GM21737 (cell line): ENCODE results near the gene LPAR1.

Source experiments
- ATAC-seq: cut with Tn5 transposase; IDR thresholded peaks from one replicate; pipeline ENCODE4 v1.9.1; 2021; ENCODE audit warnings: mild to moderate bottlenecking, moderate library complexity; ENCODE audit not compliant: unreplicated experiment

The LPAR1 gene

DNA sequence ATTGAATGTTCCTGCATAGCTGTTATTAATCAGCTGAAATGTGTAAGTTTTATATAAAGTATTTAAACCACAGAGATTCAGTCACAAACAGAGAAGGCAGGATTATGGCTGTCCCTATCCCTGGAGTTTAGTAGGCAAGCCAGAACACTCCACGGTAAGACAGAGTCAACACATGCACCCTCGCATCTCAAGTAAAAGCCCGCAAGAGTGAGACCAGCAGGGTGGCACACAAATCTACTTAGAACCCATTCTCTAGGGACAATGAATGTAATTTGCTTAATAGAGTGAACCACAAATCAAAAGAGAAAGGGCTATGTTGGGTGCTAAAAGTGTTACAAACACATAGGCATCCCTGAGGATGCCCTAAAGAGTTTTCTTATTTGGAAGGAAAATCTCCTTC lies 35.1 kb downstream of the LPAR1 start:
- no peak for ATAC-seq

DNA sequence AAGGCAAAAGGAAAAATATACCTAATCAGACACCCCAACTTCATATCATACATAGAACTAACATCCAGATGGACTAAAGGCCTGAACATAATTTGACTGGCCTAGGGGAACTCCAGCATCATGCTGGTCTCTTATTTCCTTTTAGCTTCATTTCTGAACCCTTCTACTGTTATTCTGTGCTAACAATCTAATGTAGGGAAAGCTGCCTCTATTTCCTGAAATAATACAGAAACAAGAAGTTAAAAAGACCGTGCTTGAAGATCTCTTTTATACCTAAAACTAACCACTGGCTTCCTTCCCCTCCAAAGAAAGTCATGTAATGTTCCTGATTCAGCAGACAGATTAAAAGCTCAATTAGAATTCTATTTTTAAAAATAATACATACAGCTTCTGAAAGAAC lies 36.7 kb downstream of the LPAR1 start:
- no peak for ATAC-seq

DNA sequence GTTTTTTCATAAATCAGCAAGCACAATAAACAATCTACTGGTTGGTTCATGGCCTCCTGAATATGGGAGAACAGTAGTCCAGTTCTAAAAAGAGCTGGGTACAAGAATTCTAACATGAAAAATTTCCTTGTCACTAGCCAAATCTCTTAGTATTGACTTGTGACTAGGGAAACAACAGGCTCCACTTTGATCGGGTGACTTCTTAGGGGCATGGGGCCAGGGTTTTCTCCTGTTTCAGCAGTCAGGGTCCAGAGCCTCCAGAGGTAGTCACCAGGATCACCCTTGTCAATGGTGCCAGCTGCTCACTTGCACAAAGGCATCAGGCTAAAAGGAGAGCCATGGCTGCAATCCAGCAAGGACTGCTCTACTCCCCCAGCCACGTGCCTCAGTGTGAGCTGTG lies 38.1 kb downstream of the LPAR1 start:
- ATAC-seq = no peak

DNA sequence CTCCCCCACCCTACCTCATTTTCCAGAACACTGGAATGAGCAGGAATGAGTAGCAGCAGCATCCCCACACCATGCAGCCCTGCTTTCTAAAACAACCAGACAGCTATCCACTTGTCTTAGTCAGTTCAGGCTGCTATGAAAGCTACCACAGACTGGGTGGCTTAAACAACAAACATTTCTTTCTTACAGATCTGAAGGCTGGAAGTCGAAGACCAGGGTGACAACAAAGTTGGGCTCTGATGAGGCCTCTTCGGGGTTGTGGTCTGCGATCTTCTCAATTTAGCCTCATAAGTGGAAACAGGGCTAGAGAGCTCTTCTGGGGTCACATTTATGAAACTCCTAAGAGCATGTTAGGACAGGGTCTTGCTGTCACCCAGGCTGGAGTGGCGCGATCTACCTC lies 38.9 kb downstream of the LPAR1 start:
- no peak for ATAC-seq

DNA sequence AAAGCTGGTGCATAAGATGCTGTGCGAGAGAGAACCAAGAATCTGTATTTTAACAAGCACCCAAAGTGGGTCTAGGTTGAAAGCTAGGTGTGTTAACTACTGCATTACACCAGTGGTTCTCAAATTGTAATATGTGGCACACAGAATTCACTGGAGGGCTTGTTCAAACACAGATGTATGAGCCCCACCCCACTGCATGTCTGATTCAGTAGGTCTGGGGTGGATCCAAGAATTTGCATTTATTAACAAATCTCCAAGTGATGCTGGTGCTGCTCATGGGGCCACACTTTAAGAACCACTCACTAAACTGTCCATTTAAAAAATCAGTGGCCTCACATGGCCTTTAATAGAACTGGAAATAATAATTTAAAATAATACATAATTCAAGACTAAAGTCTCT lies 40.4 kb downstream of the LPAR1 start:
- no peak for ATAC-seq

DNA sequence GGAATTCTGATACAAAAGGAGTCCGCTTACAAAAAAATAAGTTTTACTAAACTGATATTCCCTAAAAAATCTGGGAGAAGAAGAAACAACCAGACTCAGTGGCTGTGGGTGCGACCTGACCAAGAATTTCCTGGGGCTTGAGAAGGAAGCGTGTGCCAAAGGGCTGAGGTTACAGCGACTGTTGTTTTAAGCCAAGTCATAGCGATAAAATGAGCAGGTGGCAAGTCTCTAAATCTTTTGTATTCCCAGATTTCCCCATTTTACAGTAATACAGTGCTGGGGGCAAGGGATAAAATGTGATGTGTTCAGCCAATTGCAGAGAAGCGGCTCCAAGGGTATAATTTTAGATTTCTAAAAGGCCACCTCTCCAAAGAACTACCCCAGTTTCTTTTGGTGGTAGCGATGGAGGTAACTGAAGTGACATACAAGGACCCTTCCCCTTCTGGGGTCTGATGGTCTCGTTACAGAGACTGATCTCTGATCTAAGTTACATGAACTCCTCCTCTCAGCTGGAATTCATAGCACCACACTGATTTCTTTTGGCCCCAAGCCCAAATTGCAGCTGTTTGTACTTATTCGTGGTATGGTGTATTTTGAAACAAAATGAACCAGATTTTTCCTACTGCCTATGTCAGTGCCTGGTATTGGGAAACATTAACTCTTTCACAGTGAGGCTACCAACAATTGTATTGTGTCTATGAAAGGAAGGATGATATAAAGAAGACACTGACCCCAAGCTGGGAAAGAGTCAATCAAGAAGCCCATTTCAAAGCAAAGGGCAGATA lies 41.6 kb downstream of the LPAR1 start:
- no peak for ATAC-seq

DNA sequence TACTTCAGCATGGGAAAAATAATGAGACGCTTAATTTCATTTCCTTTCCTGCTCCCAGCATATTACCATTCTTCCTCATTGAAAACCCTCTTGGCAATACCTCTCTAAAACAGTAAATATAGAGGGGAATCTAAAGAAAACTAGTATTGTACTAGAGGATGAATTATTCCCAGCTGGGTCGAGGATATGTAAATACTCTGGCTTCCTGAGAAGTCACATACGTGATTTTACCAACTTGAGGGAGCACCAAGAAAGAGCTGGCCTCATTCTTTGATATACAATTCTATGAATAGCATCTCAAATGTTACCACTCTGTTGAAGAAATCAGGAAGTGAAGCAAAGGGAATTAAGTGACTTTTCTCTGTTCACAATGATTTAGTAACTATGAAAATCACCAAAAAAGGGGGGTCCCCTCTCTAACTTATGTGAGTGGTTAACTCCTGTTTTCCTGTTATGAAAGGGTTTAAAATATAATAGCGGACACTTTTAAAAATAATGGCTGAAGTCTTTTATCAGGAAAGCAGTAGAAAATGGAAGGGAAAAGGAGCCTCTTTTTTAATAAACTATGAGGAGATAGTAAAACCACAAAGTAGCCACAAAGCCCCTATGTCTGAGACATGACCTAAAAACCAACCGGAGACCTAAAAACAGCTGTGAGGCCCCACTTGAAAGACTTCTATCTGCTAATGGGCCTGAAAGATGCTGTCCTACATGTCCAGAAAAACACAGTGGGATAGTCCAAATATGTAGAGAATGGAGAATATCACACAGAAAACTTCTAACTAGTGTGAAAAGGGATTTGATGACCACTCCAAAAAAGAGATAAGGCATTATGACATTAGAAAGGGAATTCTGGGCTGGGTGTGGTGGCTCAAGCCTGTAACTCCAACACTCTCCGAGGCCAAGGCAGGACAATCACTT lies 42.6 kb downstream of the LPAR1 start:
- no peak for ATAC-seq

DNA sequence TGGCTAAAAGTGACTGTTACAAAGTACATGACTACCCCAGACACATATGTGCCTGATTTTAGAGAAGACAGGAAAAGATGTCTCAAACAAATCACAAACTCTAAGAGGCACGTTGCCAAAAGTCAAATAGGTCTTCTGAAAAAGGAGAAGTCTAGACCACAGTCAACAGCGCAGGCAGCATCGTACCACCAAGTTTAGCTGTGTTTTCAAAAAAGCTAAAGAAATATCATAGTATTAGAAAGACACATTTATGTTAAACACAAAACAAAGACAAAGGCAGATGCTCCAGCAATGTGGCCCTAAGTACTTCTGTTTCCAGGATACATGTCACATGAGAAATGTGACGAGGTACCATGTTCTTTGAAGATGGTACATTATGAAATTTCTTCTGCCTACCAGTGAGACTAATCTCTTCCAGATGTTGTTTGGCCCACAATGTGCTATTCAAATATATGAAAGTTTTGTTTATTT lies 43.5 kb downstream of the LPAR1 start:
- no peak for ATAC-seq

DNA sequence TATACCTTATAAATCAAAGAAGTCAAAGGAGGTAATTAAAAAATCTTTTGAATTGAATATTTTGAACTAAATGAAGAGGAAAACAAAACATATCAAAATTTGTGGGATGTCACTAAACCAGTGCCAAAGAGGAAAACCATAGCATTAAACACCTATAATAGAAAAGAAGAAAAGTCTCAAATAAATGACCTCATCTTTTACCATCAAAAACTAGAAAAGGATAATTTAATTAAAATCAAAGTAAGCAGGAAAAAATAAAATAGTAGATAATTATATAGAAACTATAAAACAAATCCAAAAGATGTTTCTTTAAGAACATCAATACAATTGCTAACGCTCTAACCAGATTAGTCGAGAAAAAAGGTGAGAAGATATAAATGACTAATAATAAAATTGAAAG lies 47.8 kb downstream of the LPAR1 start:
- no peak for ATAC-seq

DNA sequence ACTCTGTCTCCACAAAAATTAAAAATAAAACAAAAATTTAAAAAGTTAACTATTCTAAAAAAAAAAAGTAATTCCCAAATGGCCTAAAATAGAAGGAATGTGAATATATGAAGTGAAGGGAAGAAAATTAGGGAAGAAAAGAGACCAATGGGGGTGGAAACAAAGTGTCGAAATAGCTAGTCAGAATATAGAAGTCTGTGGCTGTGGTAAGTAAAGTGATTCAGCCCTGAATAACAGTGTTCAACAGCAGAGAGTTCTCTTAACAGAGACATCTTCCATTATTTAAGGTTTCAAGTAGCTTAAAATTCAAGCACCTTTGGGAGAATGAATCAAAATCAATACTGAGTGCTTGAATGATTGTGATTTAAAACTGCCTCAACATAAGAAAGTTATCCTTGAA lies 51.7 kb downstream of the LPAR1 start:
- no peak for ATAC-seq

DNA sequence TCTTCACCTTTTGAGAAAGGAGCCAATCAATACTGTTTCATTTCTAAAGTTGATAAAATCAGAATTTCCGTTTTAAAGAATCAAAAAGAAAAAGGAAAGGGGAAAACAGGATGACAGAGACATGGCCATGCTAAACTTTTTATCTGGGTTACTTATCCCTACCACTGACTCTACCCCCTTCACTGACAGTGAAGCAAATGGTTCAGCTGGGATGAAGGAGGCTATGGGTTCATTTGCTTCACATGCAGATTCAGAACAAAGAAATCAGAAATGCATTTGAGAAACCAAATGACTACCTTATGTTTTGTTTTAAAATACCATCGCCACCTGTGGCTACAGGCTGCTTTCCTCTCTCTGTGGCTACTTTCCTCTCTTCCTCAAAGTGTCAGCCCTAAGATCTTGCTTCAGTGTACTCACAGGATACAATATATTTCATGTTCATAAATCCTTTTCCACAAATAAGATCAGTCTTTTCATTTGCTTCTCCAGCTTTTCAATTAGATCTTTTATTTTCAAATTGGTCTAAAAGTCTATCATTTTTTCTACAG lies 53.3 kb downstream of the LPAR1 start:
- no peak for ATAC-seq

DNA sequence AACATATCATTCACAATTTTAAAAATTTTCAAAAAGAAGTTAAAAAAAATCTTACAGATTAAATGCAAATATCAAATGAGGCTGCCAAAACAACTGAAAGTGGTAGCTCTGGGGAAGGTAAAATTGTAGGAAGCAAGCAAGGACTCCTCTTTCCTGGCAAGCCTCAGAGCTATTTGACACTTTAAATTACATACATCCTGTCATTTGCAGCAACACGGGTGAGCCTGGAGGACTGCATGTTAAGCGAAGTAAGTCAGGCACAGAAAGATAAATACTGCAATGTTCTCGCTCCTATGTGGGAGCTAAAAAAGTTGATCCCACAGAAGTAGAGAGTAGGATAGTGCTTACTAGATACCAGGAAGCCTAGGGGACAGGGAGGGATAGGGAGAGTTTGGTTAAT lies 58.0 kb downstream of the LPAR1 start:
- ATAC-seq = no peak

DNA sequence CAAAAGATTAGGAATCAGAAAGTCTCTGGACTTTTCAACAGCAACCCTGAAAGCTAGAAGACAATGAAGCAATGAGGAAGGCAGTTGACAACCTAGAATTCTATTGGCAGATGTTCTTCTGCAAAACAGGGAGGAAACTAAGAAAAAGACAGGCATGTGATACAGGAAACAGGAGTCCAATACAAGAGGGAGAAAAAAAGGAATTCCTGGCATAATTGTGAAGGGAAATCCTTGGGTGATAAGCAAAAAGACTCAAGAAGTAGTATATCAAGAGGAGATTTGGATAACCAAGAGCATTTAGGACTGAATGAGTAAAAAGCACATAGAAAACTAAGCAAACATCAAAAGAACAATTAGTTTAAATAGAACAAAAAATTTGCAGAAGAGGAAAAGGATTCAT lies 58.6 kb downstream of the LPAR1 start:
- ATAC-seq = no peak

DNA sequence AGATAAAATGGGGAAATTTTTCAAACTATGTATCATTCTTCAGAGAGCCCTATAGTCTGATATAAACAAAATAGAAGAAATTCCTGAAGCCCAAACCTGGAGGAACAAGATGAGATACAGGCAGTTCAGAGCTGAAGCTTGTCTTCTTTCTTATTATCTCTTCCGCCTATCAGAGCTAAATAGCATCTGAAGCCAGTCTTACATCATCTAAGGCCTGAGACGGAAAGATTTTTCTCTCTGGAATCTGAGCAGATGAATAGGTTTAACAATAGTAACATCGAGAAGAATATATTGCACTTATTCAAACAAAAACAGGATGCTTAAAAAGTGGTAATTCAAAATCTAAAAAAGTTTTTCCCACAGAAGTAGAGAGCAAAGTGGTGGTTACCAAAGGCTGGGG lies 59.8 kb downstream of the LPAR1 start:
- ATAC-seq = no peak

DNA sequence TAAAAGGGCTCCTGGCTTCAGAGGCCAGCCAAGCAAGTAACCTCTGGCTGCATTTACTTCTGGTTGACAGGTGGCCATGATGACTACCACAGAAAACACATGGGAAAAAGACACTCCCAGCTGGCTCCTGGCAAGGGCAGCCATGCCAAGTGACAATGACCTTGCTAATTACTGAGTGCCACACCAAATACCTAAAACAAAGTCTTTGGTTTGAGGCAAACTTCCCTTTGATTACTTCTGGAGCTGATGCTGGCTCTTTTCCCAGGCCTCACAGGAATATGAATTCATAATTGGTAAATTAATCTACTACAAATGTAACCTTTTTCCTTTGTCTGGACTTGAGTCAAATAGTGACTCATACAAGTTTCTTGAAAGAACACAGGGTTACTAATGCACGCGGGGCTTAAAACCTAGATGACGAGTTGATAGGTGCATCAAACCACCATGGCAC lies 61.0 kb downstream of the LPAR1 start:
- ATAC-seq = no peak

DNA sequence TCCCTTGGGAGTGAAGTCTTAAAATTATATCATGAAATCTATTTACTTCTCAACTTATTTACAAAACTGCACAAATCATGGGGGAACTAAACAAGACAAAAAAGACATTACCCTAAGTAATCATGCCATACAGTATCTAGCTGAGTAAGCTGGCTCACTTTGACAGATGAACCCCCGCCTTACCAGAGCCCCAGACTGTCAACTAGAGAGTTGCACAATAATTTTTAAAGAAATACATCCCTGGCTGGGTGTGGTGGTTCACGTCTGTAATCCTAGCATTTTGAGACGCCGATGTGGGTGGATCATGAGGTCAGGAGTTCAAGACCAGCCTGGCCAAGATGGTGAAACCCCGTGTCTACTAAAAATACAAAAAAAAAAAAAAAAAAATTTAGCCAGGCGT lies 62.3 kb downstream of the LPAR1 start:
- no peak for ATAC-seq

DNA sequence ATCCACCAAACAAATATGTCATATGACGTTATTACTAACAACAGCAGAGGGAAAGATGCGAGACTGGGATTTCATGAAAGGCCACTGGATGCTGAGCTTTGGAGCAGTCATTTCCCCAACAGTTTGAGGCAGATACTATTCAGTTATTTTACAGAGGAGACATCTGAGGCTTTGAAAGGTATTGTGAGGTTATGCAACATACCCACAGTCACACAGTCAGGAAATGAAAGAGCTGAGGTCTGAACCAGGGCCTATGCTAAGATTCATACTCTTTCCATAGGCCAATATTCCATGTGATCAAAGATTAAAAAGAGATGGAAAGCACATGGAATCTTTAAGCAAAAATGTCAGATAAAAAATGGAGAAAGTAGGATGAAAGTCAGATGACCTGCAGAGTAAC lies 63.0 kb downstream of the LPAR1 start:
- ATAC-seq = no peak

DNA sequence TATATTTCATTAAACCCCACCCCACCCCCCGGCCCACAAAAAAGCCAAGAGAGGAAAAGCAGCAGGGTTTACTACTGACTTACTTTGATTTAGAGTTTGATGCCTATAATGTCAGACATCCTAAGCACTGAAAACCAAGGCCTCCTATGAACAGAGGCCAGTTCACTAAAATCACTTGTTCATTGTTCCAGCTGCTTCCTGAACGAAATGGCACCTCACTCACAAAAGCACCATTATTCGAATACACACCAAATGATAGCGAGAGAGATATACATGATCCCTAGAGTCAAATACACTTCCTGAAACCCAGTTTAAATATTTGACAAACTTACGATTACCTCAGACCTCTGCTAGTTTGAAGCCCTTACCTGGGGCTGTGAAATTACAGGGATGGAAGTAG lies 66.6 kb downstream of the LPAR1 start:
- no peak for ATAC-seq

DNA sequence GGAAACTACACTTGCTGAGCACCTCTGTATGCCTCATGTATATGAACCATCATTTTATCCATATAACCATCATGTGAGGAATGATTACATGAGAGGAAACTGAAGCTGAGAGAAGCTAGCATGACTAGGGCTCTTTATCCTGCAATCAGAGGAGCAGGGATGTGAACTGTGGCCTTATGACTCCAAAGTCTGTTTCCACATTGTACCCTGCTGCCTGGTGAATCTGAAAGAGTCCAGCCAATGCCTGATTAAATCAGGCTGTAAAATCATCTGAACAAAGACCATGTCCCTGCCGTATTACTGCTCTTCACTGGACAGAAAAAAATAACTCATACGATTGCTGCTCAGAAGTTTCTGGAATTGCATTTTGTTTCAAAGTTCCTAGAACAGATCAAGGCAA lies 67.0 kb downstream of the LPAR1 start:
- ATAC-seq = no peak

DNA sequence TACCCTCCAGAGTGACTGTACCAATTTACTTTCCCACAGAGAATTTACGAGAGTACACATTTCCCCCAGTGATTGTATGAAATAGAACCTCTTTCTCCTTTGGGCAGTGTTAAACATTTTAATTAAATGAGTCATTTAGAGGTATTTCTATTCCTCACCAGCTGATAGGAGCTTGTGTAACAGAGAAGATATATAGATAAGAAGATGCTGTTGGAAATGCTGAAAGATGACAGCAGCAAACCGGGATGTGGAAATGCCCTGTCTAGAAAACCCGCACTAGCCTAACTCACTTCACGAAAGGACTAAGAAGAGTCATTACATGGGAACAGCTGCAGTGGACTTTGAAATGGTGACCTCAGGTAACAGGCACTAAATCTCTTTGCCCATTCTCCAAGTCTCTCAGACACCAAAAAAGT lies 68.3 kb downstream of the LPAR1 start:
- no peak for ATAC-seq

DNA sequence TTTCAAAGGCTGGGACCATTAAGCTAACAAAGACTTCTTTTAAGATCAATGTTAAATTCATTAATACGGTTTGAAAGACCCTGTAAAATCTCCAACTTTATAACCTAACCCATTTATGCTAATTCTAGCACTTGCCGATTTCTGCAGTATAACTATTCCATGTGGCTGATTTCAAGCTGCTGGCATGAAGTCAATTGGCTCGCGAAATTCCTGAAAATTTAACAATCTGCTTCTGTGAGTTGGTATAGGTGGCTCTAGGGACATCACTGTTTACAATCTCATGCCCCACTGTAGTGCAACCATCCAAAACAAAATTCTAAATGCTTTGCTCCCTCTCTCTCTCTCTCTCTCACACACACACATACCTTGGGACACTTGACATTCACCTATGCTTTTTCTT lies 70.2 kb downstream of the LPAR1 start:
- no peak for ATAC-seq

DNA sequence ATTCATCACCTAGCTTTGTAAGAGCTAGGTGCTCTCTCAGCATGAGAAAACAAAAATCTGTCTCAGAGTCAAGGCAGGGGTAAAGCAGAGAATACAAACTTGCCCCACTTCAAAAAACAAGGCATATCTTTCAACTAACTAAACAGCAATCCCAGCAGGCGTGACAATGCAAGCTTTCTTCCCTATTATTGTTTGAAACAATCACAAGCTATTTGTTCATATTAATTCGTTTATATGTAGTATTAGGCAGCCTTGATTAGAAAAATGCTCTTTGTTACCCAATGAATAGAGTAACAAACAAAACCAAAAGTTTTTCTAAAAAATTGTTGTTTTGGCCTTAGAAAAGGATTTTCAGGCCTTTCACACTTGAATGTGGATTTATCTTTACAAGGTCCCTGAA lies 71.1 kb downstream of the LPAR1 start:
- ATAC-seq = no peak
